Cardiac fibroblast (primary cell): ENCODE data around the gene TBCCD1.

Source experiments
- DNase-seq, 2 donors: peaks; one replicate each; pipeline versions ENCODE4 v3.0.0 to v3.0.0-alpha.2; 2010; ENCODE audit warnings: low read depth in 2 of 2
- H3K4me3 ChIP-seq, 2 donors: replicated peaks in 1 of 2; 1 replicate in 1 of 2; 2 replicates in 1 of 2; pipeline ENCODE4 v1.5.1; 2011; ENCODE audit warnings: low read depth in 2 of 2, low read length in 2 of 2, mild to moderate bottlenecking in 2 of 2, moderate library complexity in 1 of 2
- TF ChIP-seq, protein P1 (sequence below): IDR thresholded peaks from one replicate; pipeline ENCODE4 v1.5.1; 2011; ENCODE audit warnings: low read depth, mild to moderate bottlenecking, low read length, inconsistent platforms

Gene TBCCD1

DNA sequence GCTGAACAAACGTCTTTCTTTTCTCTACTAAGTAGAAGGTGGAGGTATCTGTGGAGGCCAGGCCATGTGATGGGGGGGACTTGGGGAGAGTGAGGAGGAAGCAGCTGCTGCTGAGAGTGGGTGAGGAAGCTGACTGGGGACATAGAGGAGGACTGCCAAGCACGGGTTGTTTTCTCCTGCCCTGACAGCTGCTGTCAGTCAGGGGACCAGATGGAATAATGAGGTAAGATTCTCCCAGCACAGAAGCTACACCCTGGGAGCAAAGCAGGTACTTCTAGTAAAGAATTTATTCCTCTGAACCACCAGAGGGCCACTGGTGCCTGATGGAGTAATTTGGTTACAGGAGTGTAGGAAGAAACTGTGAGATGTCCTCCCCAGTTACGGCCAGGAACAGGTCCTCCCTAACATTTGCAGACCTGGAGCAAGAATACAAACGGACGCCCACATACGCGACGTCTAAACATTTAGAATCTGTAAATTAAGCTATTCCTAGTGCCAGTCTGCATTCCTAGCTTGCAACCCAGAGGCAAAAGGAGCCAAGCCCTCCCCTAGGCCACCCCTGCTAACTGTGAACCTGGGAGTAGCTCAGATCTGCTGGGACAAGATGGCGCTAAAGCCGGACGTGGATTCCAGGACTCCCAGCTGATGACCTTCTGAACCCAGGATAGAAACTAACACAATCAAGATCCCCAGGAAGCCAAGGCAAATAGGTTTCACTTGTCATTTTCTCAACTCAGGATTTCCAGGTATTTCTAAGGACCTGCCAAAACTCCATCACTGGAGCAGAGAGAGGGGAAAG is 37.7 kb downstream of the TBCCD1 start:
- no peak for DNase-seq
- TF ChIP-seq, protein P1, sequence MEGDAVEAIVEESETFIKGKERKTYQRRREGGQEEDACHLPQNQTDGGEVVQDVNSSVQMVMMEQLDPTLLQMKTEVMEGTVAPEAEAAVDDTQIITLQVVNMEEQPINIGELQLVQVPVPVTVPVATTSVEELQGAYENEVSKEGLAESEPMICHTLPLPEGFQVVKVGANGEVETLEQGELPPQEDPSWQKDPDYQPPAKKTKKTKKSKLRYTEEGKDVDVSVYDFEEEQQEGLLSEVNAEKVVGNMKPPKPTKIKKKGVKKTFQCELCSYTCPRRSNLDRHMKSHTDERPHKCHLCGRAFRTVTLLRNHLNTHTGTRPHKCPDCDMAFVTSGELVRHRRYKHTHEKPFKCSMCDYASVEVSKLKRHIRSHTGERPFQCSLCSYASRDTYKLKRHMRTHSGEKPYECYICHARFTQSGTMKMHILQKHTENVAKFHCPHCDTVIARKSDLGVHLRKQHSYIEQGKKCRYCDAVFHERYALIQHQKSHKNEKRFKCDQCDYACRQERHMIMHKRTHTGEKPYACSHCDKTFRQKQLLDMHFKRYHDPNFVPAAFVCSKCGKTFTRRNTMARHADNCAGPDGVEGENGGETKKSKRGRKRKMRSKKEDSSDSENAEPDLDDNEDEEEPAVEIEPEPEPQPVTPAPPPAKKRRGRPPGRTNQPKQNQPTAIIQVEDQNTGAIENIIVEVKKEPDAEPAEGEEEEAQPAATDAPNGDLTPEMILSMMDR = no peak
- no peak overlapping the region for H3K4me3 ChIP-seq

DNA sequence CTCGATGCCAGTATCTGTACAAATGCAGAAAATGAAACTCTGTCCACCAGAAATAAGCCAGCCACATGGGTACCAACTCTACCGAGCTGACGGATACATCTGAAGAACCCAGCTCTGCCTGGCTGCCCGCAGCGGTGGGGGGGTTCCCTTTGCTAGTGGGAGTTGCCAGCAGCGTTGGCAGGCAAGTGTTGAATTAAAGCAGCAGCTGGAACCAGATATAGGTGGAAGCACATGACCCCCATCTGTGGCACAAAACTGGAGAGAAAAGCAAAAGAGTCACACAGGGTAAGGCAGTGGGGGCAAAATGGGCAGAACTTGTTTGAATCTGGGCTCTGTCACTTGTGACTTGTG is 40.9 kb downstream of the TBCCD1 start:
- H3K4me3 ChIP-seq = no peak overlapping the region

DNA sequence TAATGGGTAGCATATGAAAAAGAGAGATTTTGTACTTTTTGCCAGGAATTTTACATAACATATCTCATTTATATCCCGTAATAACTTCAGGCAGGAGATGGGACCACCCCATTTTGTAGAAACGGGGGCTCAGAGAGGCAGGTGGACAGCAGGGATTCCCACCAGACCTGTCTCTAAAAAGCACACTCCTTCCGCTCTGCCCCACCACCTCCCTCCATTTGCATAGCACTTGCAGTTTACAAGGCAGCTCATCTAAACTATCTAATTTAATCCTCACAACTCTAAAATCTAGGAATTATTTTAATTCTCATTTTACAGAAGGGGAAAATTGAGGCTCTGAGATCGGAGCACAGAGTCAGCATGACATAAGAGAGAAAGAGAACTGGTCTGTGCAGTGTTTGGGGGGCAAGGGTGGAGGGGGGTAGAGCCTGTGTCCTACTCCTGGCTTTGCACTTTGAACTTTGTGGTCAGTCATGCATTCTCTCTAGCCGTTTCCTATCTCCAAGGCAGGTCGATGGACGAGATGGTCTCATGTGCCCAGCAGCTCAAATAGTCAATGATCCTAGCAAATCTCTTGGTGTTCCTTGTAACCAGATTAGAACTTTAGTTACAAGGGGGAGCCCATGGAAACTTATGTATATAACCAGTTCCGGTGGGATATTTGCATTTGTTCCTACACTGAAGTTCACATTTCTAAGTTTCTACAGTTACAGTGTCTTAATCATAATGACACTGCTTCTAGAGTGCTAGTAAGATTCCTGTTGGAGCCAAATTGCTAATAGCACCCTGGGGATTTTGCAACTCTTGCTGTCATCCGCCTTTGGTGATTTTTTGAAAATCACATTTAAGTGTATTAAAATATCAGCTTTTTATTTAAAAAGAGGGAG is 41.5 kb downstream of the TBCCD1 start:
- DNase-seq = no peak
- no peak overlapping the region for H3K4me3 ChIP-seq
- TF ChIP-seq, protein P1 = no peak

More for the DNA sequence above, 40.9 kb downstream of the TBCCD1 start:
- TF ChIP-seq, protein P1 = no peak
- no peak for DNase-seq

DNA sequence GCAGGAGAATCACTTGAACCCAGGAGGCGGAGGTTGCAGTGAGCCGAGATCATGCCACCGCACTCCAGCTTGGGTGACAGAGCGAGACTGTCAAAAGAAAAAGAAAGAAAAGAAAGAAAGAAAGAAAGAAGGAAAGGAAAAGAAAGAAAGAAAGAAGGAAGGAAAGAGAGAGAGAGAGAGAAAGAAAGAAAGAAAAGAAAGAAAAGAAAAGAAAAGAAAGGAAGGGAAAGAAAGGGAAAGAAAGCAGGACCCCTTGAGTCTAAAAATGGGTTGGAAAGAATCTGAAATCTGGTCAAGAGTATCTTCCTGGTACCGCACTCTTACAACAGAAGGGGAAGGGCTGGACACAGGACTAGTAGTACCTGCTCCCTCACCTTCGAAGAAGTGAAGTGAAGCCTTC is 42.5 kb downstream of the TBCCD1 start:
- no peak overlapping the region for H3K4me3 ChIP-seq
- TF ChIP-seq, protein P1 = no peak
- DNase-seq = no peak

DNA sequence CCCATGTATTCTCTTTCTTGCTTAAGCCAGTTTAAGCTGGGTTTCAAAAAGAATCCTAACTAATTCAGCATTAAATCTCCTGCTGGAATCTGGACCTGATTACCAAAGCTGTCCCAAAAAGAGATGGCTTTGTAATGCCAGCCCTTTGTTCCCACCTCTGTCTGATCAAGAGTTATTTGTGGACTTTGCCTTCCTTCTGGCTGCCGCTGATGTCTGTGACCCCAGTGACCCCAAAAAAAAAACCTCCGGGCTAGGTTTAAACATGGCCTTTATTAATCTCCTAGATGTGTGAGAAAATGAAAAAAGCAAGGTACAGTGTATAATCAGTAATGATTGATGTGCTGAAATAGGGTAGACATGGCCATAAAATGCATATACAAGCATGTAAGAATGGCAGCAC is 43.7 kb downstream of the TBCCD1 start:
- no peak for DNase-seq
- H3K4me3 ChIP-seq = no peak overlapping the region
- TF ChIP-seq, protein P1 = no peak

DNA sequence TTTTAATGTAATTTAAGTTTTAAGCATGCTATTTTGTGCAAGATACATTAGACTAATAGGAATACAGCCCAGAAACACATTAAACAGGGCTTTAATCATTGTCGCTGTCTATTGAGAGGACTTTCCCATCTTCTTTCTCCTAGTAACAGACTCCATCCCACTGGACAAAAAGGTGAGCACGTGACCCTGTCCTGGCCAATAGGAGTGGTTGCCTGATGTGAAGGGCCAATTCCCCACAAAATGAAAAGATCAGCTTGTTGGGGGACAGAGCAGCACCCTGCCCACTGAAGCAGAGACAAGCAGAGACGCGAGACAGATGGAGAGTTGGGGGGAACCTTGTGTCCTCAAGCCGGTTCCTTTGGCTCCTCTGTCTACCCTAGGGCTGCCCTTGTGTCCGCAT is 44.1 kb downstream of the TBCCD1 start:
- TF ChIP-seq, protein P1 = no peak
- H3K4me3 ChIP-seq = no peak overlapping the region

More for the DNA sequence above, 44.1 kb downstream of the TBCCD1 start:
- DNase-seq = no peak
